Measurements from ENCODE around the gene PPP1R18. TPM values are rescaled to one million over a fixed set of nuclear protein-coding genes. Genes with fewer than 3 reads are reported as not detected.

The PPP1R18 gene
- total and polyA plus RNA-seq, 9 of the 15 experiments (the other 6 are each of a cell fraction or from before 2014, with no cell fraction given), result 12.0 to 99.2 (median 42.6) TPM

DNA sequence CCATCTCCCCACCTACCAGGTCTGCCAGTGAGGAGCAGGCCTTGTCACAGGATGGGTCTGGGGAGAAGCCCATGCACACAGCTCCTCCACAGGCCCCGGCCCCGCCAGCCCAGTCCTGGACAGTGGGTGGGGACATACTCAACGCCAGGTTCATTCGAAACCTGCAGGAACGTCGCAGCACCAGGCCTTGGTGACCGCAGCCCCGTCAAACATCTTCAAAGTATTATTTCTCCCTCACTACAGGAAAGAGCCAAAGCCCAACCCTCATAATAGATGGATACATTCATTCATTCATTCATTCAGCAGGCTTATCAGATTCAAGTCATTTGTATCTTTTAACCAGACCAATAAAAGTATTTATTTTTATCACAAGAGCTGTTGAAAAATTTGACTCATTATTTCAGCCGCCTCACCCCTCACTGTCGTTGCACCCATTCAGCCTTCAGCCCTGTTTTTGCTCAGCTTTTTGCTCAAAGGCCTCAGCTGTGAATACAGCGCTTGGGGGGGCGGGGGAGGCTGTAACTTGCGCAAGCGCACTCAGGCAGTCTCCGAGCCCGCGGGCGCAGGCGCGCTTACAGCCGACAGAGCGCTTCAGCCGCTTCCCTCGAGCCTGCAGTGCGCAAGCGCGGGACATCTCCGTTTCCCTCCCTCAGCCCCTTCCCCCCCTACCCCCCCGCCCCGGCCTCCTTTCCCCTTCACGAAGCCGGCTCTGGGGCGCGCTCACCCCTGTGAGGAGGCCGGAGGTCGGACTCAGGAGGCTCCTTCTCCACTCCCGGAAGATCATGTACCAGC lies 39.8 kb downstream of the PPP1R18 start, which contains the start of gene C6orf136 (continued):
- TF ChIP-seq, protein P1, sequence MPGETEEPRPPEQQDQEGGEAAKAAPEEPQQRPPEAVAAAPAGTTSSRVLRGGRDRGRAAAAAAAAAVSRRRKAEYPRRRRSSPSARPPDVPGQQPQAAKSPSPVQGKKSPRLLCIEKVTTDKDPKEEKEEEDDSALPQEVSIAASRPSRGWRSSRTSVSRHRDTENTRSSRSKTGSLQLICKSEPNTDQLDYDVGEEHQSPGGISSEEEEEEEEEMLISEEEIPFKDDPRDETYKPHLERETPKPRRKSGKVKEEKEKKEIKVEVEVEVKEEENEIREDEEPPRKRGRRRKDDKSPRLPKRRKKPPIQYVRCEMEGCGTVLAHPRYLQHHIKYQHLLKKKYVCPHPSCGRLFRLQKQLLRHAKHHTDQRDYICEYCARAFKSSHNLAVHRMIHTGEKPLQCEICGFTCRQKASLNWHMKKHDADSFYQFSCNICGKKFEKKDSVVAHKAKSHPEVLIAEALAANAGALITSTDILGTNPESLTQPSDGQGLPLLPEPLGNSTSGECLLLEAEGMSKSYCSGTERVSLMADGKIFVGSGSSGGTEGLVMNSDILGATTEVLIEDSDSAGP (CRISPR knock-in tag; IDR thresholded peaks at IDR 0.05), result no peak
- TF ChIP-seq RNF2 (IDR thresholded peaks at IDR 0.05), result no peak
- no peak for TF ChIP-seq RFX5 (IDR thresholded peaks at IDR 0.05; ENCODE audit: low read depth, low read length)
- TF ChIP-seq, protein P2, sequence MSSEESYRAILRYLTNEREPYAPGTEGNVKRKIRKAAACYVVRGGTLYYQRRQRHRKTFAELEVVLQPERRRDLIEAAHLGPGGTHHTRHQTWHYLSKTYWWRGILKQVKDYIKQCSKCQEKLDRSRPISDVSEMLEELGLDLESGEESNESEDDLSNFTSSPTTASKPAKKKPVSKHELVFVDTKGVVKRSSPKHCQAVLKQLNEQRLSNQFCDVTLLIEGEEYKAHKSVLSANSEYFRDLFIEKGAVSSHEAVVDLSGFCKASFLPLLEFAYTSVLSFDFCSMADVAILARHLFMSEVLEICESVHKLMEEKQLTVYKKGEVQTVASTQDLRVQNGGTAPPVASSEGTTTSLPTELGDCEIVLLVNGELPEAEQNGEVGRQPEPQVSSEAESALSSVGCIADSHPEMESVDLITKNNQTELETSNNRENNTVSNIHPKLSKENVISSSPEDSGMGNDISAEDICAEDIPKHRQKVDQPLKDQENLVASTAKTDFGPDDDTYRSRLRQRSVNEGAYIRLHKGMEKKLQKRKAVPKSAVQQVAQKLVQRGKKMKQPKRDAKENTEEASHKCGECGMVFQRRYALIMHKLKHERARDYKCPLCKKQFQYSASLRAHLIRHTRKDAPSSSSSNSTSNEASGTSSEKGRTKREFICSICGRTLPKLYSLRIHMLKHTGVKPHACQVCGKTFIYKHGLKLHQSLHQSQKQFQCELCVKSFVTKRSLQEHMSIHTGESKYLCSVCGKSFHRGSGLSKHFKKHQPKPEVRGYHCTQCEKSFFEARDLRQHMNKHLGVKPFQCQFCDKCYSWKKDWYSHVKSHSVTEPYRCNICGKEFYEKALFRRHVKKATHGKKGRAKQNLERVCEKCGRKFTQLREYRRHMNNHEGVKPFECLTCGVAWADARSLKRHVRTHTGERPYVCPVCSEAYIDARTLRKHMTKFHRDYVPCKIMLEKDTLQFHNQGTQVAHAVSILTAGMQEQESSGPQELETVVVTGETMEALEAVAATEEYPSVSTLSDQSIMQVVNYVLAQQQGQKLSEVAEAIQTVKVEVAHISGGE (CRISPR knock-in tag; IDR thresholded peaks at IDR 0.05), result 0 out of 6 replicates have a peak, but pooled peaks of 1 of the 3 experiments have one; percentile 17
- TF ChIP-seq, protein P3, sequence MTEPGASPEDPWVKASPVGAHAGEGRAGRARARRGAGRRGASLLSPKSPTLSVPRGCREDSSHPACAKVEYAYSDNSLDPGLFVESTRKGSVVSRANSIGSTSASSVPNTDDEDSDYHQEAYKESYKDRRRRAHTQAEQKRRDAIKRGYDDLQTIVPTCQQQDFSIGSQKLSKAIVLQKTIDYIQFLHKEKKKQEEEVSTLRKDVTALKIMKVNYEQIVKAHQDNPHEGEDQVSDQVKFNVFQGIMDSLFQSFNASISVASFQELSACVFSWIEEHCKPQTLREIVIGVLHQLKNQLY (CRISPR knock-in tag; conservative IDR thresholded peaks at IDR 0.05), result no peak
- TF ChIP-seq, protein P4, sequence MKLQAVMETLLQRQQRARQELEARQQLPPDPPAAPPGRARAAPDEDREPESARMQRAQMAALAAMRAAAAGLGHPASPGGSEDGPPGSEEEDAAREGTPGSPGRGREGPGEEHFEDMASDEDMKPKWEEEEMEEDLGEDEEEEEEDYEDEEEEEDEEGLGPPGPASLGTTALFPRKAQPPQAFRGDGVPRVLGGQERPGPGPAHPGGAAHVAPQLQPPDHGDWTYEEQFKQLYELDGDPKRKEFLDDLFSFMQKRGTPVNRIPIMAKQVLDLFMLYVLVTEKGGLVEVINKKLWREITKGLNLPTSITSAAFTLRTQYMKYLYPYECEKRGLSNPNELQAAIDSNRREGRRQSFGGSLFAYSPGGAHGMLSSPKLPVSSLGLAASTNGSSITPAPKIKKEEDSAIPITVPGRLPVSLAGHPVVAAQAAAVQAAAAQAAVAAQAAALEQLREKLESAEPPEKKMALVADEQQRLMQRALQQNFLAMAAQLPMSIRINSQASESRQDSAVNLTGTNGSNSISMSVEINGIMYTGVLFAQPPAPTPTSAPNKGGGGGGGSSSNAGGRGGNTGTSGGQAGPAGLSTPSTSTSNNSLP (IDR thresholded peaks at IDR 0.05; ENCODE audit: borderline replicate concordance, low read depth, low read length), result 0 out of 2 replicates have a peak, but pooled peaks have one; percentile 52
- peak; percentile 52; the same call in 1 of the 2 replicates for TF ChIP-seq DPF2 (IDR thresholded peaks at IDR 0.05)
- TF ChIP-seq, protein P5, sequence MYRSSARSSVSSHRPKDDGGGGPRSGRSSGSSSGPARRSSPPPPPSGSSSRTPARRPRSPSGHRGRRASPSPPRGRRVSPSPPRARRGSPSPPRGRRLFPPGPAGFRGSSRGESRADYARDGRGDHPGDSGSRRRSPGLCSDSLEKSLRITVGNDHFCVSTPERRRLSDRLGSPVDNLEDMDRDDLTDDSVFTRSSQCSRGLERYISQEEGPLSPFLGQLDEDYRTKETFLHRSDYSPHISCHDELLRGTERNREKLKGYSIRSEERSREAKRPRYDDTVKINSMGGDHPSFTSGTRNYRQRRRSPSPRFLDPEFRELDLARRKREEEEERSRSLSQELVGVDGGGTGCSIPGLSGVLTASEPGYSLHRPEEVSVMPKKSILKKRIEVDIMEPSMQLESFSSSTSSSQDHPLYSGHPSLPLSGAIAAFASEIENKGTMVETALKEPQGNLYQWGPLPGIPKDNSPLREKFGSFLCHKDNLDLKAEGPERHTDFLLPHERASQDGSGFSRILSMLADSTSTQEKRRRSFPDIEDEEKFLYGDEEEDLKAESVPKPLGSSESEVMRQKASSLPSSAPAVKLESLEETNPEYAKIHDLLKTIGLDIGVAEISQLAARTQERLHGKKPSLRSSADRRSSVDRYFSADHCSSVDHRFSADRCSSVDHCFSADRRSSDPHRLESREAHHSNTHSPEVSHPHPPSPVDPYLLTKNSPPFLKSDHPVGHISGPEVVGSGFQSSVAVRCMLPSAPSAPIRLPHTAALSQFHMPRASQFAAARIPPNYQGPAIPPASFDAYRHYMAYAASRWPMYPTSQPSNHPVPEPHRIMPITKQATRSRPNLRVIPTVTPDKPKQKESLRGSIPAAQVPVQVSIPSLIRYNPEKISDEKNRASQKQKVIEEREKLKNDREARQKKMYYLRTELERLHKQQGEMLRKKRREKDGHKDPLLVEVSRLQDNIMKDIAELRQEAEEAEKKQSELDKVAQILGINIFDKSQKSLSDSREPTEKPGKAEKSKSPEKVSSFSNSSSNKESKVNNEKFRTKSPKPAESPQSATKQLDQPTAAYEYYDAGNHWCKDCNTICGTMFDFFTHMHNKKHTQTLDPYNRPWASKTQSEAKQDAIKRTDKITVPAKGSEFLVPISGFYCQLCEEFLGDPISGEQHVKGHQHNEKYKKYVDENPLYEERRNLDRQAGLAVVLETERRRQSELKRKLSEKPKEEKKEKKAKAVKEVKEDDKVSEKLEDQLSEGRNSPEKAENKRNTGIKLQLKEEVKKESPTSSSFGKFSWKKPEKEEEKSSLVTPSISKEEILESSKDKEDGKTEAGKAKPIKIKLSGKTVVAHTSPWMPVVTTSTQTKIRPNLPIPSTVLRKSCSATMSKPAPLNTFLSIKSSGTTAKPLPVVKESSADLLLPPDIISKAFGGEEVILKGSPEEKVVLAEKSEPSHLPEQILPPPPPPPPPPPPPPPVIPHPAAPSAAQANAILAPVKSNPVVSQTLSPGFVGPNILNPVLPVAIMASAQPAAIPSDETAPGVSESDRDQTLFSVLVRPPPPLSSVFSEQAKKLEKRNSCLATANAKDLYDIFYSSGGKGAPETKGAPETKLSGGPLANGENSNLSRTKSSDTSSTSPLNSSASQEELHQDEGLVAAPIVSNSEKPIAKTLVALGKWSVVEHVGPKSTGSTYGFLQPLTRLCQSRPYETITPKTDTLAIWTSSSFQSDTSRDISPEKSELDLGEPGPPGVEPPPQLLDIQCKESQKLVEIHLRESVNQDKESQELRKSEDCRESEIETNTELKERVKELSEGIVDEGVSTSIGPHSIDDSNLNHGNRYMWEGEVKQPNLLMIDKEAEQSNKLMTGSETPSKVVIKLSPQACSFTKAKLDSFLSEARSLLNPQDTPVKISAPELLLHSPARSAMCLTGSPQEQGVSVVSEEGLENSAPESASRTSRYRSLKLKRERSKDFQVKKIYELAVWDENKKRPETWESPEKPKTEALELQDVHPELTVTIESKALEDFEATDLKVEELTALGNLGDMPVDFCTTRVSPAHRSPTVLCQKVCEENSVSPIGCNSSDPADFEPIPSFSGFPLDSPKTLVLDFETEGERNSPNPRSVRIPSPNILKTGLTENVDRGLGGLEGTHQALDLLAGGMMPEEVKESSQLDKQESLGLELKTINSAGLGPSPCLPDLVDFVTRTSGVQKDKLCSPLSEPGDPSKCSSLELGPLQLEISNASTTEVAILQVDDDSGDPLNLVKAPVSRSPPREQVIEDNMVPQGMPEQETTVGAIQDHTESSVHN (IDR thresholded peaks at IDR 0.05; ENCODE audit: borderline replicate concordance in 1 of 2, low read depth in 1 of 2), result no peak
